ENCODE data around the gene AIM2.

Gene AIM2

DNA sequence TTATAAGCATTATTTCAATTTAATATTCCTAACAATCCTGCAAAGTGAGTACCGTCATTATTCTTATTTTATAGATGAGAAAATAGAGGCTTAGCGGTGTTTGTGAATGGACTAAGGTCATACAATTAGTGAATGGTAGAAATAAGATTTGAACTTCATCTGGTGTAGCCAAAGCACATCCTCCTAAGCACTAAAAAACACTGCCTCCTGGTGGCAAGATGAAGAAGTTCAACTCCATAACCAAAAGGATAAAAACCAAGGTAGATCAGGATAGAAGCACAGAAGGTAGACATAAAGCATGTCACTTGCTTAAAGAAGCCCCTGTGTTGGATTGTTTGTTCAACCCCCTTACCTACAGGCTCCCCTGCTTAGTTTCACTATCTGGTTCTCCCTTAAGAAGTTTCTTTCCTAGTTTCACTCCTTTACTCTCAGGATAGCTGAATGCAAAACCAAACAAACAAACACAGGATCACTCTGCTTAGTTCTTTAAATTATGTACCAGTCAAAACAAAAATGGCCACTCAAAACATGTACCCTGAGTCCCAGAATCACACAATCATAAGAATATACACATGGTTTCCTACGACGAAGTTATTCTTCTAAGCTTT is 12.7 kb upstream of the AIM2 start:
- no peaks in the 10 kb centered on the region for H3K27me3 Mint-ChIP-seq
- H3K27ac Mint-ChIP-seq = peak overlapping the region; percentile 67
- no peak overlapping the region for H3K4me3 Mint-ChIP-seq
- ATAC-seq (ENCODE audit: low read depth) (peak; percentile 46), DNase-seq (ENCODE audit: low spot score in 2 of 2) (peak in 1 of 2 donors; percentile 38)
- H3K9me3 Mint-ChIP-seq = no peaks in the 10 kb centered on the region
- H3K36me3 Mint-ChIP-seq = peaks cover 2% of the 10 kb centered on the region
- peaks cover 25% of the 10 kb centered on the region for H3K4me1 Mint-ChIP-seq

DNA sequence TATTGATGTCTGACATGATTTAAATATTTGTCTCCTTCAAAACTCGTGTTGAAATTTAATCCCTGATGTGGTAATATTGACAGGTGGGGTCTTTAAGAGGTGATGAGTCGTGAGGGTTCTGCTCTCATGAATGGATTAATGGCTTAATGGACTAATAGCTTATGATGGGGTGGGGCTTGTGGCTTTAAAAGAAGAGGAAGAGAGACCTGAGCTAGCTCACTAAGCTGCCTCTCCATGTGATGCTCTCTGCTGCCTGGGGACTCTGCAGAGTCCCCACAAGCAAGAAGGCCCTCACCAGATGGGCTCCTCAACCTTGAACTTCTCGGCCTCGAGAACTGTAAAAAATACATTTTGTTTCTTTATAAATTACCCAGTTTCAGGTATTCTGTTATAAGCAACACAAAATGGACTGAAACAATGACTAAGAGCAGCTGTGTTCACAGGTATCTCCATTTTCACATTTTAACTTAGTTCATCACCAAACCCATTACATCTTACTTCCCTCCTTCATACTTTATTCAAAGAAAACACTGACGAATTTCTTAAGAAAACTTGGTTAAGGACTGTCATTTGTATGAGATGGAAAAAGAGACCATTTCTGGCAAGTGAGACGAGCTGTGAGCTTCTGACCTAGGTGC is 12.1 kb upstream of the AIM2 start:
- Mint-ChIP-seq H3K9me3 (no peaks in the 10 kb centered on the region), H3K27me3 (no peaks in the 10 kb centered on the region), H3K36me3 (peaks cover 2% of the 10 kb centered on the region), H3K4me1 (peaks cover 25% of the 10 kb centered on the region), H3K27ac (peak overlapping the region; percentile 67), H3K4me3 (no peak overlapping the region)
- DNase-seq (ENCODE audit: low spot score in 2 of 2) (peak in 1 of 2 donors; percentile 24), ATAC-seq (ENCODE audit: low read depth) (peak; percentile 97)

DNA sequence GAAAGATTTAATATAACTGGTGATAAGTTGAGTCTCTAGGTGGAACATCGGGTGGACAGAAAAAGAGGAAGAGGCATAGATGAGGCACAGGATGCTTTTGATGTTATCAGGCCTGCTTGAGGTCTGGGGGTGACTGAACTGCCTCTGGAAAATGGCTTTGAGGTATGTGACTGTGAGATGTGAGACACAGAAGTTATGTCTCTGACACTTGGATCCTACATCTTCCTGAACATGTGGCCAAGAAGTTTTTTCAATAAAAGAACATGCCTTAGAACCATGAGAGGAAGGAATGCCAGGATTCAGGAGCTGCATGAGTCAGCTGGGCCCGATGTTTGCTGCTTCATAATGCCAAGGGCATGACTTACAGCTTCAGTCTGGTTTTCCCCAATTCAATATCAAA is 11.5 kb upstream of the AIM2 start:
- Mint-ChIP-seq H3K4me1 (peaks cover 25% of the 10 kb centered on the region), H3K27me3 (no peaks in the 10 kb centered on the region), H3K9me3 (no peaks in the 10 kb centered on the region), H3K4me3 (no peak overlapping the region), H3K36me3 (peaks cover 2% of the 10 kb centered on the region), H3K27ac (no peak overlapping the region)
- DNase-seq (ENCODE audit: low spot score in 2 of 2) = no peak
- ATAC-seq (ENCODE audit: low read depth) = peak; percentile 27

DNA sequence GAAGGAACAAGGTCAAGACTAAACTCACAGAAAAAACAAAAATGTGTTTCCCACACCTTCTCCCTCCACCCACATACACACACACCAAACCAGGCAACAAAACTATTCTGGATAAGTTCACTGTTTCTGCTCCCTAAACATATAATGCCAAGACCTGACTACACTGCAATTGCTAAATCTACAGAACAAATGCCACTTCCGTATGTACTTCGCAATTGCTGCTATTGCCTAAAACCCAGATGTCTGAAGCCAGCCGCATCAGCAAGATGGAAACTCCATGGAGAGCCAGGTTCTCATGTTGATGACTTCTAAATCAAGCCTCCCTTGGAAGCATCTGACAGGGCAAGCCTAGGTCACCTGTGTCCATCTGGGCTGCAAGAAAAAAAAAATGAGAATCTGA is 8.3 kb upstream of the AIM2 start:
- H3K9me3 Mint-ChIP-seq = no peaks in the 10 kb centered on the region
- no peak for DNase-seq (ENCODE audit: low spot score in 2 of 2)
- peaks cover 2% of the 10 kb centered on the region for H3K36me3 Mint-ChIP-seq
- peaks cover 22% of the 10 kb centered on the region for H3K4me1 Mint-ChIP-seq
- no peak overlapping the region for H3K4me3 Mint-ChIP-seq
- no peak overlapping the region for H3K27ac Mint-ChIP-seq
- H3K27me3 Mint-ChIP-seq = no peaks in the 10 kb centered on the region
- ATAC-seq (ENCODE audit: low read depth) = no peak

DNA sequence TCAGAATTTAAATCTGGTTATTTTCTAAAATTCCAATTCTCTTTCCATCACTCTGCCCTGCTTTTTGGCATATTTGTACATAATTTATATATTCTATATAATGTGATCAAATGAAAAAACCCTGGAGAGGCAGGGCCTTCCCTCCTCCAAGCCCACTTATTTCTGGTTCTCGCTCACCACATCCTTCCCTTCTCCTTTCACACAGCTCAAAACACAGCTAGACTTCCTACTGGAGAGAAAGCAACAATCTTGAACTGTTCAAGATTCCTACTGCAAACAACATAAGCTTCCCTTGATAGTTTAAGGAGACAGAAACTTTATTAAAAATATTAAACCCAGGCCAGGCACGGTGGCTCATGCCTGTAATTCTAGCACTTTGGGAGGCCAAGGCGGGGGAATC is 7.6 kb upstream of the AIM2 start:
- H3K27ac Mint-ChIP-seq = no peak overlapping the region
- peaks cover 19% of the 10 kb centered on the region for H3K4me1 Mint-ChIP-seq
- H3K4me3 Mint-ChIP-seq = no peak overlapping the region
- DNase-seq (ENCODE audit: low spot score in 2 of 2) (no peak), ATAC-seq (ENCODE audit: low read depth) (no peak)
- H3K36me3 Mint-ChIP-seq = peaks cover 2% of the 10 kb centered on the region
- H3K9me3 Mint-ChIP-seq = no peaks in the 10 kb centered on the region
- H3K27me3 Mint-ChIP-seq = no peaks in the 10 kb centered on the region

DNA sequence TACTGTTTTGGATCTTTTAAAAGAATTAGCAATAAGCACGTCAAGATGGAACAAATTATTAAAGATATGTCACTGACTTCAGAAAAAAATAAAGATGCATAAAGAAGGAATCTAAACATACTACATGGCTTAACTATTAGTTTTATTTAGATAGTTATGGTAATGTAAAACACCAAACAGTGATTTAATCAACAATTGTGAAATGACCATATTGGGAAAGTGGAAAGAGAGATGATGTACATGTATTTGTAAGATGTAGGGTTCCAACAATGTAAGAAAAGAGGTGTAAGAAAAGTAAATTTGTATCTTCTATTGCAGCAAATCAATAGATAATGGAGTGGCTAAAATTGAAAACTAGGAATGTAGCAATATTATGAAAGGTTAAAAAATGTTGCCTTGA is 6.4 kb upstream of the AIM2 start:
- no peak overlapping the region for H3K27ac Mint-ChIP-seq
- H3K9me3 Mint-ChIP-seq = no peaks in the 10 kb centered on the region
- ATAC-seq (ENCODE audit: low read depth) (no peak), DNase-seq (ENCODE audit: low spot score in 2 of 2) (no peak)
- H3K4me1 Mint-ChIP-seq = peaks cover 13% of the 10 kb centered on the region
- peaks cover 2% of the 10 kb centered on the region for H3K36me3 Mint-ChIP-seq
- H3K27me3 Mint-ChIP-seq = no peaks in the 10 kb centered on the region
- no peak overlapping the region for H3K4me3 Mint-ChIP-seq

DNA sequence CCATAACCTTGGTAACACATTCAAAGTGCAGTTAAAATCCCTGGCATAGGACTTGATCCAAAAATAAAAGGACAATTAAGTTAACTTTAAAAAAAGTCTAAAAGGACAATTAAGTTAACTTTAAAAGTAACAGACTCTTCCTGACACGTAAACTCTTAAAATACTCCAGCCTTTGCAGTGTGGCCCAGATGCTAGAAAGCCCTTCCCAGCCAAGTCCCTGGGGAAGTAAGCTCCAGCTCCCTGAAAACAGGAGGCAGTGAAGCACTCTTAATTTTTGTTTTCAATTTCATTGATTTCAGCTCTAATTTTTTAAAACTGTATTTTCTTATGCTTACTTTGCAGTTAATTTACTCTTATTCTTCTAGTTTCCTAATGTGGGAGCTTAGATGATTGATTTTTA is 5.1 kb upstream of the AIM2 start:
- Mint-ChIP-seq H3K9me3 (no peaks in the 10 kb centered on the region), H3K27ac (no peak overlapping the region), H3K36me3 (no peaks in the 10 kb centered on the region), H3K4me3 (no peak overlapping the region), H3K4me1 (peaks cover 18% of the 10 kb centered on the region), H3K27me3 (no peaks in the 10 kb centered on the region)
- DNase-seq (ENCODE audit: low spot score in 2 of 2) = no peak
- no peak for ATAC-seq (ENCODE audit: low read depth)

DNA sequence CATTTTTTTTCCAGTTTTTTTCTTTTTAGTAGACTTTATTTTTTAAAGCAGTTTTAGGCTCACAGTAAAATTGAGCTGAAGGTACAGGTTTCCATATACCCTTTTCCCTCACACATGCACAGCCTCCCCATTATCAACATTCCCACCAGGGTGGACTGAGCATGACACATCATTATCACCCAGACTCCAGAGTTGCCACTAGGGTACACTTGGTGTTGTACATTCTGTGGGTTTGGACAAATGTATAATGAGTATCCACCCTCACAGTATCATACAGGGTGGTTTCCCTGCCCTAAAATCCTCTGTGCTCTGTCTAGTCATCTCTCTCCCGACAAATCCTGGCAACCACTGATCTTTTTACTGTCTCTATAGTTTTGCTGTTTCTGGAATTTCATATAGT is 3.0 kb upstream of the AIM2 start:
- Mint-ChIP-seq H3K4me1 (peaks cover 18% of the 10 kb centered on the region), H3K27ac (no peak overlapping the region), H3K4me3 (no peak overlapping the region), H3K27me3 (no peaks in the 10 kb centered on the region), H3K9me3 (no peaks in the 10 kb centered on the region), H3K36me3 (peaks cover 4% of the 10 kb centered on the region)
- DNase-seq (ENCODE audit: low spot score in 2 of 2) (no peak), ATAC-seq (ENCODE audit: low read depth) (no peak)

DNA sequence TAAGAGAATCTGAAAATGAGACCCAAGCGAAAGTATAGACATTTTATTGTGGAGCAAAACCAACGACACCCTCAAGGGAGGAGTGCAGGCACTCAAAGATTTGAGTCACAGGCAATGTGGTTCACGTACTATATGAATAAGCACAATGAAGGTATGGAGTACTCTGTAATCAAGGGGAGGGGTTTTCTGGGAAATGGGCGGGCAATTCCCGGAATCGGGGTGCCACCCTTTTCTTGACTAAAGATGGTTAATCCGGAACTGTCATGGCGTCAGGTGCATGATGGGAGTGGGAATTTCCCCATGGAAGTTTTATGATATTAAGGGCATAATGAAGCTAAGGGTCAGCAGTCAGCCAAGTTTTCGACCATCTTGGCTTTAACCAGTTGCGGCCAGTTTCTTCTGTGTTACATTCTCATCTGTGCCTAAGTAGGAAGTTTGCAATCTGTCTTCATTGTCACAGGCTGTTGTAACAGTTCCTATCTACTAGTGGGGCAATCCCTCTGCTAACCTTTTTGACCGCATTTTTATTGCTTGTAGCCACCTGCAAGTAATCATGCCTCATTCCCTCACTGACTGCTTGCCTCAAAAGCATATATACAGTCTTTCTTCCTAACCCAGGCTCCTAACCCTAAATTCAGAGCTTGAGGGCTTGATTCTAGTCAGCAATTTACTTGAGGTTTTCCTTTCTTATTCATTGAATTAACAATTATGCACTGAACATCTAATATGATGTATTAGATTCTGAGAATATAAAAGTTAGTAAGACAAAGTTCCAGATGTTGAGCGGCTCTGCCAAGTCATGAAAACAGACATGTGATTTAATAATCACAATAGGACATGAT is 775 bp upstream of the AIM2 start:
- no peaks in the 10 kb centered on the region for H3K9me3 Mint-ChIP-seq
- DNase-seq (ENCODE audit: low spot score in 2 of 2) = peak; percentile 69 to 77
- H3K4me3 Mint-ChIP-seq = peak overlapping the region; percentile 98

DNA sequence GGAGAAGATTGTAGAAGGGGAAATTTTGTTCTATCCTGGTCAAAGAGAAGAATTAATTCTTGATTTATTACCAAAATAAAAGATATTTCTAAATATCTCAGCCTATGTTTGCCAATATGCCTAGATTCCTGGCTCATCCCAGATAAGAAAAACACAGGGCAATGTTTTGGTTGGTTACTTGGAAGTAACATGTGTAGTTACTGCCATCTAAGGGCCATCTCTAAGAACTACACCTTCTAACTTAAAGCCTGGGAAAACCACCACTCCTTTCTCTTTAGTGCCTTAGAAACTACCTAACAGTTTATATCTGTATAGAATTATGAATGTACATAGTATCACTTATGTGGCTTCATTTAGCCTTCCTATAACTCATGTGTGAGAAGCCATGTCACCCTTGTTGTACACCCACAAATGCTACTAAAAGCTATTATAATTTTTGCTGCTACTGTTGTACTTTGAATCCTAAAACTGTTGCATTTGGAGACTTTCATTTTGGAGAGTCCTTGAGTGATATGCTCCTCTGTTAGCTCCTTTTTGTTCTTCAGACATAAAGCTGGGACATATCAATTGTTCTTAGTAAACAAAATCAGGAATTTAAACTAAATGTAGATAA is 4.5 kb downstream of the AIM2 start:
- Mint-ChIP-seq H3K9me3 (no peaks in the 10 kb centered on the region), H3K4me3 (peak overlapping the region; percentile 82)

More for the DNA sequence above, 775 bp upstream of the AIM2 start:
- Mint-ChIP-seq H3K27me3 (no peaks in the 10 kb centered on the region), H3K36me3 (peaks cover 13% of the 10 kb centered on the region), H3K27ac (peak overlapping the region; percentile 99), H3K4me1 (peaks cover 27% of the 10 kb centered on the region)
- ATAC-seq (ENCODE audit: low read depth) = peak; percentile 66

DNA sequence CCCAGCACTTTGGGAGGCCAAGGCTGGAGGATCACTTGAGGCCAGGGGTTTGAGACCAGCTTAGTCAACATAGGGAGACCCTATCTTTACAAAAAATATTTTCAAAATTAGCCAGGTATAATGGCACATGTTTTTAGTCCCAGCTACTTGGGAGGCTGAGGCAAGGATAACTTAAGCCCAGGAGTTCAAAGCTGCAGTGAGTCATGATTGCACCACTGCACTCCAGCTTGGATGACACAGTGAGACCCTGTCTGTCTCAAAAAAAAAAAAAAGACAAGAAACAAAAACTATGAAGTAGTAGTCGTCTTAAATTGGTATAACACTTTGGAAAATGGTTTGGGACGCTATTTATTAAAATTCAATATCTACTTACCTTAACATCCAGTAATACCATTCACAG is 7.7 kb downstream of the AIM2 start:
- Mint-ChIP-seq H3K27ac (peak overlapping the region; percentile 91), H3K36me3 (peaks cover 37% of the 10 kb centered on the region), H3K27me3 (no peaks in the 10 kb centered on the region), H3K9me3 (no peaks in the 10 kb centered on the region), H3K4me3 (no peak overlapping the region), H3K4me1 (peaks cover 58% of the 10 kb centered on the region)
- ATAC-seq (ENCODE audit: low read depth) = no peak
- no peak for DNase-seq (ENCODE audit: low spot score in 2 of 2)

More for the DNA sequence above, 4.5 kb downstream of the AIM2 start:
- Mint-ChIP-seq H3K27me3 (no peaks in the 10 kb centered on the region), H3K4me1 (peaks cover 44% of the 10 kb centered on the region), H3K27ac (peak overlapping the region; percentile 86), H3K36me3 (peaks cover 27% of the 10 kb centered on the region)
- DNase-seq (ENCODE audit: low spot score in 2 of 2) (peak in 1 of 2 donors; percentile 29), ATAC-seq (ENCODE audit: low read depth) (no peak)

DNA sequence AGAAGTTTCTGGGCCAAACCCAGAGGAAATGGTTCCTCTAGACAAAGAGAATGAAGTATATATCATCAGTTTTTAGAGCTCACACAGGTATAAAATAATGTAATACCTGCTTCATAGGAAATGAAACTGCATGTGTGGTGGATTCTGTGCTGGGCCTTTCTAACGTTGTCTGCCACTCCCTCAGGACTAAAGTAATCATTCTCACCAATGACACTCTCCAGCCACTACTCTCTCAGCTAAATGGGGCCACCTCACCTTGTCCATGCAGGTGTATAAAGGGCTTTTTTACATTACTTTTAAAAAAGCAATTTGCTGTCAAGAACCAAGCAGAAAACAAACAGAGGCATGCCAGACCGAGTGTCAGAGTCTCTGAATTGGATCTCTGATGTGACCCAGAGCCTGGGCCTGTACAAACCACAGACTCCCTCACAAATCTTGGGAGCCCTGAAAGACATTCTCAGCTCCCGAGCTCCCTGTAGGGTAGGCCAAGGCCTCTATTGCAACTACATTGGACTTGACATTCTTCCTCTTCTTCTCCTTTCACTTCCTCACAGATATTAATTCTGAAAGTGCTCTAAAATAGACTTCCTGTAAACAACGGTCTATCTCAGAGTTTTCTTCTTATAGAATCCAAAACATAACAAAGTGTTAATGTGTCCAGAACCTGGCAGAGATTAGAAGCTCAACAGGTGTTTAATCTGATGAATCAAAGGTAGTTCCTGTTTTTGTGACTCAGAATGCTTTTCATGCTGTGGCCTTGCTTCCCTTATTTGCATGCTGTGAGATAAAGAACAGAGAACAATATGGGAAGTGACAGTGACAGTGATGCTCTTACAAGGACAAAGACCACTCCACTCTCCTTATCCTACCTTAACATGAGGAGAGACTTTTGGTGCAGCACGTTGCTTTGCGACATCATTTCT is 8.6 kb downstream of the AIM2 start:
- H3K4me1 Mint-ChIP-seq = peaks cover 54% of the 10 kb centered on the region
- peak overlapping the region; percentile 67 for H3K4me3 Mint-ChIP-seq
- no peaks in the 10 kb centered on the region for H3K27me3 Mint-ChIP-seq
- peak overlapping the region; percentile 91 for H3K27ac Mint-ChIP-seq
- DNase-seq (ENCODE audit: low spot score in 2 of 2) (peak; percentile 43 to 72), ATAC-seq (ENCODE audit: low read depth) (peak; percentile 83)
- H3K36me3 Mint-ChIP-seq = peaks cover 41% of the 10 kb centered on the region
- H3K9me3 Mint-ChIP-seq = no peaks in the 10 kb centered on the region

DNA sequence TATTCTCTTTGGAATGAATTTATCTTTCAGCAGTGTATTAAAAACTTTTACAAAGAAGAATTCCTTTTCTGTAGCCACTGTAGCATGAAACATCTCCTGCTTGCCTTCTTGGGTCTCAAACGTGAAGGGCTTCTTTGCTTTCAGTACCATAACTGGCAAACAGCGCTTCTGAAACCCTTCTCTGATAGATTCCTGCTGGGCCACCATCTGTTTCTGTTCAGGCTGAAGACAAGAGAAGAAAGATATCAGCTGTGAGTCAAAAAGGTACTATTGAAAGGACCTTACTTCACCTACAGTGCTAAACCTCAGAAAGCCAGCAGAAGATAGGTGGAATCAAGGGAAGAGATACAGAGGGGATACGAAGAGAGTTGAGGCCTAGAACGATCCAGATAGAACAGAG is 10.5 kb downstream of the AIM2 start:
- H3K9me3 Mint-ChIP-seq = no peaks in the 10 kb centered on the region
- H3K36me3 Mint-ChIP-seq = peaks cover 45% of the 10 kb centered on the region
- peak overlapping the region; percentile 64 for H3K4me3 Mint-ChIP-seq
- DNase-seq (ENCODE audit: low spot score in 2 of 2) (no peak), ATAC-seq (ENCODE audit: low read depth) (no peak)
- peaks cover 46% of the 10 kb centered on the region for H3K4me1 Mint-ChIP-seq
- H3K27me3 Mint-ChIP-seq = no peaks in the 10 kb centered on the region
- H3K27ac Mint-ChIP-seq = peak overlapping the region; percentile 91

Measured in memory B cell (primary cell).